Stimulated activated CD4-positive, alpha-beta T cell treated with anti-CD3 and anti-CD28 coated beads, Interleukin-4, amount 100 ng/mL, for 4 hours (primary cell): ENCODE measurements around the gene SERPINA1.
A peak's percentile ranks its signal among the peaks of the same experiment; 100 is the strongest.
"Not testable (repeated sequence)": the region's sequence is repeated elsewhere in the genome, so short reads cannot be mapped to it uniquely, and the experiment has no call there.

ENCODE experiments used
- DNase-seq, 2 experiments: peaks; one replicate each; pipeline ENCODE4 v3.0.0-alpha.2; 2020

Gene SERPINA1

DNA sequence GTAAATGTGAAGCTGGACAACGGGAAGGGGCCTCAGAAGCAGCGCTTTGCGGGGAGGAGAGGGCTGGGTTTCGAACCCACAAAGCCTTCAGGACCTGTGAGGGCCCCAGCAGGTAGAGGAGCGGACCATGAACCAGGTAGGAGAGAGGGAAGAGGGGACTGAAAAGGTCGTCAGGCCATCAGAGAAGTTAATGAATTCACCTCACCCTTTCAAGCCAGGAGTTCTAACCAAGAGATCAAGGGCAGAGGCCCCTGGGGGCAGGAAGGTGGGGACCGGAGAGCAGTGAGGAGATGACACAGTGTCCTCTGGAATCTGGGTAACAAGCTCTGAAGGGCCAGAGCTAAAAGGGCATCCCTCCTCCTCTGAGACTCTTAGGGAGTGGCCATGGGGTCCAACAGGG lies 19.4 kb downstream of the SERPINA1 start:
- no peak for DNase-seq

DNA sequence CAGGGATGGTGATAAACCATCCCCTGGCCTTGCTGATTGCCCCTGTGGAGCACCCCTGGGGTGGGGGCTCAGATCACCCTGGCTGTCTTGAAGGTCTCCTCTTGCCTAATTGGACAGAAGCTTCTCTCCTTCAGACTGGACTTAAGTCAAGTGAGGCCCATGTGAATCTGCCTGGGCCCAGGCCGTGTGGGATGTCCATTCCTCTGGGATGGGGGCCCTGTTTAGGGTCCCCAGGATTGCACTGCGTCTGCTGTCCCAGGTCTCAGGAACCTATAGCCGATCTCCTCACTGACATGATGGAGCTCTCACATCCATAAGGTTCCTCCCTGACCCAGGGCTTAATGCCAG lies 20.2 kb downstream of the SERPINA1 start:
- no peak for DNase-seq

DNA sequence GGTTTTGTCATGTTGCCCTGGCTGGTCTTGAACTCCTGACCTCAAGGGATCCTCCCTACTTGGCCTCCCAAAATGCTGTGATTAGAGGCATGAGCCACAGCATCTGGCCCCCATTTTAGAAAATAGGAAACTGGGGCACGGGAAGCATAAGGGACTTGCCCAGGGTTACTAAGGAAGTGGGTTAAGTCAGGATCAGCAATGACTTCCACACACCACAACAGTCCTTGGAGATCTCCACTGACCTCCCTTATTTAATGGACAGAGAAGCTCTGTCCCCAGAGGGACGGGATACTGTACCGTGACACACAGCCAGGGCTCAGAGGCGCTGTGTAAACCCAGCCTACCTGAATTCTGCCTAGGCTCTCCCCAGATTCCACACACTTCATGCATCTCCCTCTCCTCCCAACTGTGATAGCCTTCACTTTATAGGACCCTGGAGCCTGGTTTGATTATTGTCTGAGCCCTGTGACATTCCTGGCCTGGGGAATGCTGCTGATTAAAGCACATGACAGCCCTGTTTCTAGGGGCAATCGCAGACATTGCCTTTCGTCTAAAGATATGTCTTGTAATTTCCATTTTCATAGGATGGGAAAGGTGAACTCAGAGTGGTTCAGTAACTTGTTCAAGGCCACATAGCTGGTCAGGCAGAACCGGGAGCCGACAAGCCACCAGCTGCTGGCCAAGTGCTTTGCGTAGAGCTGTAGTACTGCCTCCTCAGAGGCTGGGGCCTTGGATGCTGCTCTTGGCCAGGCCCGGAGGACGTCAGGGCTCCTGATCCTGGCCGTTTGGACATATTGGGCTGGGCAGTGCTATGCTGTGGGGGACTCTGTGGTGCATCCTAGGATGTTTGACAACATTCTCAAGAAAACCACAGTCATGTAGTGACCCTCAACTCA lies 20.8 kb downstream of the SERPINA1 start:
- DNase-seq: no peak

DNA sequence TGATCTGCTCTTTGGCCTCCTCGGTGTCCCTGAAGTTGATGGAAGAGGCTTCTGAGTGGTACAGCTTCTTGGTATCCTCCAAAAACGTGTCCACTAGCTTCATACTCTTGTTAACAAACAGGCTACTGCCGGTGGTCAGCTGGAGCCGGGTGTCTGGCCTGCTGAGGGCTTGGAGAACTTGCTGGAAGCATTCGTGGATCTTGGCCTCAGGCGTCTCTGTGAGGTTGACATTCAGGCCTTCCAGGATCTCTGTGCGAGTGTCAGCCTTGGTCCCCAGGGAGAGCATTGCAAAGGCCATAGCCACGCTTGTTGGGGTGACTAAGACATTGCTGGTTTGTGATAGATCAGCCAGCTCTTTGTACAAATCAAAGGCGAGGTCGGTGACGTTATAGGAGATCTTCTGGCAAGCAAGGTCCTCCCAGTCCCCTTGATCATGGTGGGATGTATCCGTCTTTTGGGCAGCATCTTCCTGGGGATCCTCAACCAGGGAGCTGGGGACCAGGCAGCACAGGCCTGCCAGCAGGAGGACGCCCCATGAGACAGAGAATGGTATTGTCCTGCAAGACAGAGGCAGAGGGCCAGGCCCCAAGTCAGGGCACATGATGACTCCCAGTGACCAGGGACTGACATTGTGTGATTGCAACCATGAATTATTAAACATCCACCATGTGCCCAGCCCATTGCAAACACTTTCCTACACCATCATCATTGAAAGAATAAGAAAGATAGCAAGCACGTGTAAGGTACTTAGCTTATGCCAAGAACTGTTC lies 22.1 kb downstream of the SERPINA1 start, which contains the start of gene SERPINA2:
TSS of gene SERPINA2 (minus strand) at position 553 of the 770 bp plus-strand sequence.
- no peak for DNase-seq

DNA sequence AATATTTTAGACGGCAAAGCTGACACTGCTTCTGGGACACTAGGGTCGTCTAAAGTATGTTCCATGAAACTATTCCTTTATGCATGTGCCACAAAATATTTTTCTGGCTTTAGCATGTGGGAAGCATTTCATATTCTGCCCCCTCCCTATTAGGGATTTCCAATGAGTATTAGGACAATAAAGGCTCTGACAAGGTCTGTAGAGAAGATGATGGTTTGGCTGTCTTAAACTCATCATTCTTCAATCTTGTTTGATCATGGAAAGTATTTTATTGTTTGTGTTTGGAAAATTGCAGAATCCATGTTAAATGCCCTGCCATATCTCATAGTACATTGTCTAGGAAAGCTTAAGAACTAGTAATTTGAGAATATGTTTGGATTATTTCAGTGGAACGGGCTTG lies 22.8 kb downstream of the SERPINA1 start:
- no peak for DNase-seq

DNA sequence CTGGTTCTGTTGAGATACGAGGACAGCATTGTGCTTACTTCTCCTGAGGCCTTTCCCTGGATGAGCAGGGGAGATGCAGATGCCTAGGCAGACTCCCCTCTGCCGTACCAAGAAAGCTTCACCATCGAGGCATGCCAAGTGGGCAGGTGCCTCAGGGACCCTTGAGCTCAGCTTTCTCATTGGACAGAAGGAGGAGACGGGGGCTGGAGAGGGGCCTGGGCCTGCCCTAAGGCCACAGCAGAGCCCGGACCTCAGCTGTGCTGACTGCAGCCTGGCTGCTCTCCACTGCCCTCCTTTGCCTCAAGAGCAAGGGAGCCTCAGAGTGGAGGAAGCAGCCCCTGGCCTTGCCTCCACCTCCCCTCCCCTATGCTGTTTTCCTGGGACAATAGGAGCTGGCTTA lies 23.4 kb downstream of the SERPINA1 start:
- no peak for DNase-seq

DNA sequence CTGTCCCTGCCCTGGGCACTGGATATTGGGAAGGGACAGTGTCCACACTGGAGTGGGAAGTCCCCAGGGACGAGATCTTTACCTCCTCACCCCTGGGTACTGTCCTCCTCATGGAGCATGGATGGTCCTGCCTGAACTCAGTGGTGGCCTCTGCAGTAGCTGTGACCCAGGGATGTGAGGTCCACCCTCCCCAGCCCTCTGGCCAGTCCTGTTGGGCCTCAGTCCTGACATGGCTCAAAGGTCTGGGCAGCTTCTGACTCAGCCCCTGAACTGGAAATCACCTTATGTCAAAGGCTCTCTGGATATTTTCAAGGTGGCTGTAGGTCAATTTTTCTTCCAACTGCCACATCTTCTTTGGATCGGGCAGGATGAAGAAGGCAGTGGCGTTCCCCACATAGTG lies 24.4 kb downstream of the SERPINA1 start:
- no peak for DNase-seq

DNA sequence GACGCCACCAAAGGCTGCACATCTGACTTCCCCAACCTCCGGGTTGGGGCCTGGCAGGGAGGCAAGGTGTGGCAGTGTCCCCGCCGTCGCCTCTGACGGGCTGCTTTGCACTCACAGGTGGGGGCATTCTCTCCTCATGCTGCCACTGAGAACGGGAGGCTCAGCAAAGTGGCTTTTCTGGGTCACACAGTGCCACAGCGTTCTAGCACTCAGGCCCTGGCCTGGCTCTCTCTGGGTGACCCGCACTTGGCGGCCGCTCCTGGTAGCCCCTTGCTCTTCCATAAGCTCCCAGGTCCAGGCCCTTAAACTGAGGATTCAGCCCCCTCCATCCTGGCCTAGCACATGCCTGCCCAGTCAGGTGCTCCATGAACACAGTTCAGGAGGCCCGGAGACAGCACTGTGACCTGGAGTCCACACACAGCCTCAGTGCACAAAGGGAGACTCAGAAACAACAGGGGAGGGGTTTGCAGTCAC lies 25.2 kb downstream of the SERPINA1 start:
- DNase-seq: no peak

DNA sequence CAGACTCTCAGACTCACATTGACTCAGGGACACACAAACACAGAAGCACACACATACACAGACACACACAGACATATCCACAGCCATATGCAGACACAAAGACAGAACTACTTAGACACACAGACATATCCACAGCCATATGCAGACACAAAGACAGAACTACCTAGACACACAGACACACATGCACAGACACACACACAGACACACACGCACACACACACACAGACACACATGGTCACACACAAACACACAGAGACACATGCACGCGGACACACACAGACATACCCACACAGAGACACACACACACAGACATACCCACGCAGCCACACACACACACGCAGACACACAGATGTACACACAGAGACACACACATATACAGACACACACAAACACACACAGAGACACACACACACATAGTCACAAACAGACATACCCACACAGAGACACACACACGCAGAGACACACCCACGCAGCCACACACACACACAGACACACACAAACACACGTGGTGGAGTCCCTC lies 25.7 kb downstream of the SERPINA1 start:
- DNase-seq: no peak

DNA sequence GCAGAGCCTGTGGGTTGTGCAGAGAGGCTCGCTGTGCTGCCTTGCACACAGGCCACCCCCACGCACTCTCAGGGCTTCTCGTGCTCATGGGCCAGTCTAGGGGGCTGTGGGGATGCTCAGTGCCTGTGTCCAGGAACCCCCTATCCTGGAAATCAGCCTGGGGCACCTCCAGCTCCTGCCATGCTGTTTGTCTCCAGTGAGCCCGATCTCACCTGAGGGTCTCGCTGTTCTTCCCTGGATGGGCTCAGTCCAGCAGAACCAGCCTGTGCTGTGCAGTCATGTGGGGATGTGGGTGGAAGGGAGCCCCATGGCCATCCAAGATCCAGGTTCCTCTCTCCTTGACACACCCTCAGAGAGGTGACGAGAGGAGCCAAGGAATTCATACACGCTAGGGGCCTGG lies 26.7 kb downstream of the SERPINA1 start:
- no peak for DNase-seq

DNA sequence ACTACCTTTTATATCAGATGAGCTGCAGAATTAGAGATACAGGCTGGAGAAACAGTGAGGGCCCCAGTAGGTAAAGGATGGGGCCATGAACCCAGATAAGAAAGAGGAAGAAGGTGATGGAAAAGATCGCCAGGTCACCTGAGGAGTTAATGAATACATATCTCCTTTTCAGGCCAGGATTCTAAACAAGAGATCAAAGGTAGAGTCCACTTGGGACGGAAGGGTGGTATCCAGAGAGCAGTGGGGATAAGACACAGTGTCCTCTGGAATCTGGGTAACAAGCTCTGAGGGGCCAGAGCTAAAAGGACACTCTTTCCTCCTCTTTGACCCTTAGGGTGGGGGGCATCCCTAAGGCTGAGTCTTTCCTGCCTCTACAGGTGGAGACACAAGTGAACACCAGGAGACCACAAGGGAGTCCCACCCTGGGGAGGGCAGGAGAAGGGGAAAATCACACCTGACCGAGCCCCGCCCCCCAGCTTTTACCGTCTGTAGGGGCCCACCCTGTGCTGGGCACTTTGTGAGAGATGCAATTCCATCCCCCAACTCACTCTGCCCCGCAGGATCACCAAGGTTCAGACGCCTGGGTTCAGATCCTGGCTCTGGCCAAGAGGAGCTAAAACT lies 27.3 kb downstream of the SERPINA1 start:
- no peak for DNase-seq

DNA sequence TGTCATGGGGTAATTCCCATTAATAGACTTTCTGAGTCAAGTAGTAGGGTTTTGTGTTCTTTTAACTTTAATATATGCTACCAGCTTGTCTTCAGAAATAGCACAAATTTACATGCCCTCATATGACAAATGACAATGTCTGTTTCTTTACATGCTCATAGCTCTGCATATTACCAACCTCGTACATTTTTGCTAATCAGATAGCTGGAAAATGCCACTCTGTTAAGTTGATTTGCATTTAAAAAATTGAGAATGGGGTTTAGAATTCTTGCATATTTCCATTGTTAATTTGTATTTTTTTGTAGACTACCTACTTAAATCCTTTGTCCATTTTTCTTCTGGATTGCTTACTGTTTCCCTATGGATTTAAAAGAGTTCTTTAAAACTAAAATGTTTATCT lies 31.2 kb downstream of the SERPINA1 start:
- DNase-seq: no peak

DNA sequence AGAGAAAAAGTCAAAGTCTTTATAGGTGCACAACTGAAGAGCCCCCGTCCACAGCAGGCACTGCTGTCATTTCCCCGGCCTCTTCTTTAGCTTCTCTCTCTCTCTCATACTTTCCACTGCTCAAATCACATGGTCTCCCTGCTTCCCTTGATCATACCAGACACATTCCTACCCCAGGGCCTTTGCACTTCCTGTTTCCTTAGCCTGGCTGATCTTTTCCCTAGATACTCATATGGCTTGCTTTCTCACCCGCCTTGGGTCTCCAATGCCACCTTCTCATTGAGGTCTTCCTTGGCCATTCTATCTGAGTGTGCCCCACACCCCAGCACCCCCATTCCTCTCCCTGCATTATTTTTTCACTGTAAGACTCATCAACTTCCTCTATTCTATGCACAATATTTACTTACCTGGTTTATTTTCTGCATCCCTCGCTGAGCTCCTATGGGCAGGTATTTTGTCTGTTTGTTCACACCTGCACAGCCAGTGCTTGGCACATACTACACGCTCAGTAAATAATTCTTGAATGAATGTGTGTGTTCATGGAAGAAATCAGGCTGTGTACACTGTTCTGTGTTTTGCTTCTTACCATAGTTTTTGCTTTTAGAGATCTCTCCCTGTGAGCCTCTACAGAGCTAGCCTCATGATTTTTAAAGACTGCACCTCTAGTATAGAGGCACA lies 31.9 kb downstream of the SERPINA1 start:
- no peak for DNase-seq

DNA sequence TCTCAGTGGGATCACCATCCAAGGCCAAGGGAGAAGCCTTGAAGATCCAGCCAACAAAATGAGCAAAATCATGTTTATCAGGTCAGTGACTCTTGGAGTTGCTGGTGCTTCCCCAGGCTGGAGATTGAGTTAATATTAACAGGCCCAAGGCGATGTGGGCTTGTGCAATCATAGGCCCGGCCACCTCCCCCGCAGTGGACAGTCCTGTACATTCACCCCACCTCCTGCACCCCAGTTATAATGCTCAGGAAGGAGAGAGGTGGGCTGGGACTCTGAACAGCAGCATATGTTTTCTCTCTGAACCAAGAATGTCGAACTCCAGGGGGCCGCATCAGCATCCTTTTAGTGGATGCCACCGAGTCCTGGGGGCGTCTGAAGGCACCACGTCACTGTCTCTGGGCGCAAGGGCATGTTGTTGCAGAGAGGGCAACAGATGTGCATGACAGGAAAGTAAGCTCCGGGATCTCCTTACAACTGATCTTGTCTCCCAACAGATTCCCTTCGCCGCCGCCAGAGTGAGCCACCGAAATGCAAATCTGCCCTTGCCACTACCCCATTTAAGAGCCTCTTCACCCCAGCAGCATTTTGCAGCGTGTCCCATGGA lies 33.1 kb downstream of the SERPINA1 start:
- no peak for DNase-seq

DNA sequence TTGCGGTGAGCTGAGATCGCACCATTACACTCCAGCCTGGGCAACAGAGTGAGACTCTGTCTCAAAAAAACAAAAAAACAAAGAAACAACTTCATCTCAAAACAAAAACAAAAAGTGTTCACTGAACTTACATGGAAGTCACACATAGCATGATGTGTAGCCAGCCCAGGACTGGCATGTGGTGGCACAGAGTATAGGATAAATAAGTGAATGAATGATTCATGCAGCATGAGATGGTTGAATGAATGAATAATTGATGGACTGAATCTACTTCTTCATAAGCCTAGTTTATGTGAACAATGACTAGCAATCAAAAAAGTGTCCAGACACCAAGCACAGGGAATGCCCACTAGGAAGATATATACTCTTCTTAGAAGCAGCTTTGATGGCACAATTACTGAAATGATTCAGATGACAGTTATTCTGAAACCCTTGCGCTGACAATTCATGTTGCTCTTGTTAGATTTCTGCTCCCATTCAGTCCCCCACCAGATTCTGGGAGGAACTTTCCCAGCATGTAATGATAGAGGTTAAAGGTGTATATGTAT lies 33.7 kb downstream of the SERPINA1 start:
- DNase-seq: no peak

DNA sequence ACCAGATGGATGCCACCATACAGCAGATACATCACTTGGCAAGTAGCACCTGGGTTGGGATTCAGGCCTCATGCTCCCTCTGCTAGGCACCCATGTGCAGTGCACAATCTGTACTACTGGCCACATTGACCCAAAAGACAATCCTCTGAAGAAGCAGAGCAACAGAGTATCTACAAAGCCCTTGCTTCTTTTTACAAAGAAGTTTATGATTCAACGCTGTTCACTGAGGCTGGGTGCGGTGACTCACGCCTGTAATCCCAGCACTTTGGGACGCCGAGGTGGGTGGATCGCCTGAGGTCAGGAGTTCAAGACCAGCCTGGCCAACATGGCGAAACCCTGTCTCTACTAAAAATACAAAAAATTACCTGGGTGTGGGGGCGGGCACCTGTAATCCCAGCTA lies 34.2 kb downstream of the SERPINA1 start:
- DNase-seq: not testable (repeated sequence)

DNA sequence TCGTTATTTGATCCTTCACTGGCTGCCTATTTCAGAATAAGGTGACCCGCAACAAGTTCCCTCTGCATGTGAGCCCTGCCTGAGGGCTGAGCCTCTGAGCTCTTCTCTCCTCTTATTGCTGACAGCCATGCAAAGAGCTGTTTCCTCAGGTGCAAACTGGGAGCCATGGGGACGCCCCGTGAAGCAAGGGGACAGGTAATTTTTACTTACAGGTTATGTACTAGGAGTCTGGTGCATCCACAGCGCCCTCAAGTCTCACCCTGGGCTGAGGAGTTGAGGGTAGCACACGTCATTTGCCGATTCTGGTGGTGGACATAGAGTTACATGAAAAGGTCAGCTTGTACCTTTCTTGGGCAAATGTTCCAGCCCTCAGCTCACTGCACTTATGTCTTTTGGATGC lies 39.1 kb downstream of the SERPINA1 start:
- DNase-seq: no peak

DNA sequence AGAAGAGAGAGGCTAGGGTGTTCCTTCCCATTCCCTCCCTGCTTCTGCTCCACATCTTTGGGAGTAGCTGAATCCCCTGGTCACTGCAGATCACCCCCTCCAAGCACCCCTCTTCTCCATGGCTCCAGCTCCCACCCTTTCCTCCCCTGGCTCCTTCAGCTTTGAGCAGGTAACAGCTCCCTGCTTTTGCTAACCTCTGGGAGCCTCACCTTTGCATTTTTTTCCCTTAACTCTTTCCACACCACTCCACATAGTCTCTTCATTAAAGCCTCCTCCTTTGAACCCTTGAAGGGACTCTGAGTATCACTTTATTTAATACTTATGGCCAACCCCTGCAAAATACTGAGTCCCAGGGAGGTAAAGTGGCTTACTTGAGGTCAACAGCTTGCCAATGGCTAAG lies 39.6 kb downstream of the SERPINA1 start:
- DNase-seq: no peak

DNA sequence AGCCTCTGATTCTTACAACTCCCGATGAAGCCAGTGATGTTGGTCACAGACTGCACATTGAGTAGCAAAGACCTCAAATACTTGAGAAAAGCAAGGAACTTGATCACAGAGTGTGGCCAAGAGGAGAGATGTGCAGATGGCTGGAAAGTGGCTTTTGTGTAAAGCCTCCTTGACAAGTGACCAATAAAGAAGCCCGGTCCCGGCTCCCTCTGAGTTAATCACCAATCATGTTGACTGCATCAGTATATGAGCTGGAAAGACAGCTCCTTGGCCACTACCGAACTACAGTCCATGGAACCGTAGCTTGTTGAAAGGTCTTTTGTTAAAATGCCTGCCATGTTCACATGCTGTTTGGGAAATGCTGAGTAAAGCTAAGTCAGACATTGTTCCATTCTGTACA lies 41.6 kb downstream of the SERPINA1 start:
- no peak for DNase-seq

DNA sequence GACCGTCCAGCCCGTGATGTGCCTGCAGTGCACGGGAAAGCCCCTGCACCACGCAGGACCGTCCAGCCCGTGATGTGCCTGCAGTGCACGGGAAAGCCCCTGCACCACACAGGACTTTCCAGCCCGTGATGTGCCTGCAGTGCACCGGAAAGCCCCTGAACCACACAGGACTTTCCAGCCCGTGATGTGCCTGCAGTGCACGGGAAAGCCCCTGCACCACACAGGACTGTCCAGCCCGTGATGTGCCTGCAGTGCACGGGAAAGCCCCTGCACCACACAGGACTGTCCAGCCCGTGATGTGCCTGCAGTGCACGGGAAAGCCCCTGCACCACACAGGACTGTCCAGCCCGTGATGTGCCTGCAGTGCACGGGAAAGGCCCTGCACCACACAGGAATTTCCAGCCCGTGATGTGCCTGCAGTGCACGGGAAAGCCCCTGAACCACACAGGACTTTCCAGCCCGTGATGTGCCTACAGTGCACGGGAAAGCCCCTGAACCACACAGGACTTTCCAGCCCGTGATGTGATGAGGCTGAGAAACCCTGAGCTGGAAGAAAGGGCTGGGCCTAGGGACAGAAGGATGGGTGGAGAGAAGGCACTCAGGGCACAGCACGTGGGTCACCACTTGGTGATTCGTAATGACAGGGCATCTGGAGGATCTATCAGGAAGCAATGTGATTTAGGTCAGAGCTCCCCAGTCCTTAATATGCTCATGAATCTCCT lies 42.2 kb downstream of the SERPINA1 start:
- DNase-seq: peak; percentile 41 to 66

DNA sequence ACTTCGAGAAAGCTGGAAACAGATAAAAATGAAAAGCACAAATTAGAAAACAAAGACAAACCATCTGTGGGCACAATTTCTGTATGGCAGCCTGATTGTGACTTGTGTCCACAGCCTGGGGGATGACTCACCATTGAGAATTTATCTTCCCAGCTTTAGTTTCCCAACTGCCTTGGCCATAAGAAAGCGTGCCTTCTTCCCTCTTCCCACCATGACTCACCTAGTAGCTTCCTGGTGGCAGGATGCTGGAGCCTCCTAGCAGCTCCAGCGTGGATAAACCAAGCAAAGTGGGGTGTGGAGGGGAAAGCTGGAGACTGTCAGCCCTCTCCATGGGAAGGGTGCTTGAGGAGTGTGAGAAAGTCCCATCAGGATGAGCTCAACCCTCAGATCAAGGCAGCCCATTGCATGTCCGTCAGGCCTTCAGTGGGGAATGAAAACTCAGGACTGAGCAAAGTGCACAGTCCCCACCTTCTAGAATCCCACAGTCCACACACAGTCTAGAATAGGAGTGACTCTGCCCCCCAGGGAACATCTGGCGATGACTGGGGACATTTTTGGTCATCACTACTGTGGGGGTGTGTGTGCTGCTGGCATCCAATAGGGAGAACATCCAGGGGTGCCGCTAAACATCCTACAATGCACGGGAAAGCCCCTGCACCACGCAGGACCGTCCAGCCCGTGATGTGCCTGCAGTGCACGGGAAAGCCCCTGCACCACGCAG lies 42.9 kb downstream of the SERPINA1 start:
- peak in 1 of 2 experiments; percentile 11 for DNase-seq
